HepG2 (cell line): Measurements from ENCODE around the gene TOP2A. TPM values are rescaled to one million over a fixed set of nuclear protein-coding genes. Genes with fewer than 3 reads are reported as not detected.
A peak's percentile ranks its signal among the peaks of the same experiment; 100 is the strongest.

Experiments used
- MIXL1 ChIP-seq: IDR thresholded peaks from 2 replicates; pipeline ENCODE4 v1.6.1; 2016
- NFYB ChIP-seq: sonication (generic); formaldehyde crosslinking; IDR thresholded peaks from 2 replicates; pipeline ENCODE4 v1.4.0; 2020; ENCODE audit warnings: missing genetic modification reagents
- PHF8 ChIP-seq: sonication (generic); formaldehyde crosslinking; IDR thresholded peaks from 2 replicates; pipeline ENCODE4 v1.5.0; 2020; ENCODE audit warnings: missing genetic modification reagents
- SP4 ChIP-seq: sonication (generic); formaldehyde crosslinking; IDR thresholded peaks from 2 replicates; pipeline ENCODE4 v1.8.1; 2023; ENCODE audit warnings: mild to moderate bottlenecking, missing genetic modification reagents
- XBP1 ChIP-seq: sonication (generic); formaldehyde crosslinking; IDR thresholded peaks from 2 replicates; pipeline ENCODE4 v1.5.0; 2020; ENCODE audit warnings: missing genetic modification reagents
- ZNF274 ChIP-seq: sonication (generic); formaldehyde crosslinking; IDR thresholded peaks from 2 replicates; pipeline ENCODE4 v1.5.1; 2020; ENCODE audit warnings: mild to moderate bottlenecking, missing genetic modification reagents
- ZNF510 ChIP-seq: sonication (generic); formaldehyde crosslinking; IDR thresholded peaks from 2 replicates; pipeline ENCODE4 v1.4.0; 2020; ENCODE audit warnings: low read depth, mild to moderate bottlenecking, missing genetic modification reagents
- ZNF660 ChIP-seq: sonication (generic); formaldehyde crosslinking; IDR thresholded peaks from 2 replicates; pipeline ENCODE4 v1.5.1; 2020; ENCODE audit warnings: mild to moderate bottlenecking, low read depth, missing genetic modification reagents, borderline replicate concordance
- ZNF749 ChIP-seq: sonication (generic); formaldehyde crosslinking; IDR thresholded peaks from 2 replicates; pipeline ENCODE4 v1.8.0; 2022; ENCODE audit warnings: mild to moderate bottlenecking, missing genetic modification reagents, moderate library complexity, borderline replicate concordance
- ZNF850 ChIP-seq: sonication (generic); formaldehyde crosslinking; conservative IDR thresholded peaks from 2 replicates; pipeline ENCODE4 v1.9.0; 2021; ENCODE audit warnings: mild to moderate bottlenecking, missing genetic modification reagents
- polyA plus RNA-seq, 8 experiments: library from polyadenylated mRNA; depleted of rRNA in 3 of 8; stranded (reverse) in 7 of 8; unstranded in 1 of 8; fragments of >200 nt; fragmentation: Illumina TruSeq in 4 of 8; extraction: Trizol in 4 of 8; gene quantifications; 2 replicates each; pipeline versions ENCODE4 v1.2.1 to v1.2.3, GENCODE V29; 2011 to 2016; ENCODE audit warnings: low read depth in 4 of 8, missing spikeins in 1 of 8, mixed read lengths in 1 of 8; ENCODE audit not compliant: insufficient read depth in 1 of 8
- total RNA-seq, 5 experiments: library from RNA; depleted of rRNA; stranded (reverse); fragments of >200 nt; fragmentation: Illumina TruSeq; extraction: Trizol; gene quantifications; 2 replicates each; pipeline ENCODE4 v1.2.3, GENCODE V29; 2016; ENCODE audit warnings: low read depth in 1 of 5
- TF ChIP-seq, protein P1 (sequence below): sonication (generic); formaldehyde crosslinking; IDR thresholded peaks from 2 replicates; pipeline ENCODE4 v1.5.0; 2020; ENCODE audit warnings: missing genetic modification reagents
- TF ChIP-seq, protein P2 (sequence below): IDR thresholded peaks from 2 replicates; pipeline ENCODE4 v1.6.1; 2016; ENCODE audit warnings: low read depth, borderline replicate concordance
- TF ChIP-seq, protein P3 (sequence below): sonication (generic); formaldehyde crosslinking; IDR thresholded peaks from 2 replicates; pipeline ENCODE4 v1.8.0; 2023; ENCODE audit warnings: mild to moderate bottlenecking, missing genetic modification reagents
- TF ChIP-seq, protein P4 (sequence below): sonication (generic); formaldehyde crosslinking; IDR thresholded peaks from 2 replicates; pipeline ENCODE4 v1.4.0; 2020; ENCODE audit warnings: low read depth, mild to moderate bottlenecking, missing genetic modification reagents
- TF ChIP-seq, protein P5 (sequence below): sonication (generic); formaldehyde crosslinking; conservative IDR thresholded peaks from 2 replicates; pipeline ENCODE4 v1.4.0; 2020; ENCODE audit warnings: missing genetic modification reagents
- TF ChIP-seq, protein P6 (sequence below): sonication (generic); formaldehyde crosslinking; IDR thresholded peaks from 2 replicates; pipeline ENCODE4 v1.5.1; 2020; ENCODE audit warnings: missing genetic modification reagents, mild to moderate bottlenecking, borderline replicate concordance
- TF ChIP-seq, protein P7 (sequence below): sonication (generic); formaldehyde crosslinking; IDR thresholded peaks from 2 replicates; pipeline ENCODE4 v1.4.0; 2020; ENCODE audit warnings: missing genetic modification reagents

TOP2A gene
- total and polyA plus RNA-seq, 2 of the 13 experiments (the other 11 are each of a cell fraction or from before 2014, with no cell fraction given), result 108 to 327 TPM

DNA sequence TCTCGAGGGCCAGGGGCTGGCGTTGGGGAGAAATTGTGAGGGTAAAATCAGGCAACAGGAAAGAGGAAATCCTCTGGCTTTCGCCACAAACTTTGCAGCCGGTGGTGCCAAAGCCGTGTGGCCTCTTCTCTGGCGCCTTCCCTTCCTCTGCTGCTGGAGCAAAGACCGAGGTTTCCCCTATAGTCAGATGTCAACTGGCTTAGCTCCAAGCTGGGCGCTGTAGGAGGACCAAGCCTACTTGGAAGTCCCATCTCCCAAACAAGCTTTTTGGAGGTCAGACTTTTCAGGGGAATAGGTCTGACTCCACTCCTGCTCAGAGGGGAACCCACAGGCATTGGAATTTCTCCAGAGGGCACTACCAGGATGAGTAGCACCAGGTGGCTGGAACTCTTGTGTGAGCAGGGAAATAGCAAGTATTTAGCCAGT is 30.5 kb upstream of the TOP2A start (continued):
- TF ChIP-seq ZNF660 (CRISPR knock-in tag) (no peak), PHF8 (0 out of 2 replicates have a peak, but pooled peaks have one; percentile 16), XBP1 (CRISPR knock-in tag) (no peak), SP4 (CRISPR knock-in tag) (peak; percentile 11; the same call in 1 of the 2 replicates), NFYB (CRISPR knock-in tag) (no peak), ZNF510 (CRISPR knock-in tag) (peak; percentile 18; the same call in 1 of the 2 replicates), MIXL1 (CRISPR knock-in tag) (no peak), ZNF749 (CRISPR knock-in tag) (no peak), ZNF850 (no peak), ZNF274 (CRISPR knock-in tag) (peak; percentile 49)
- TF ChIP-seq, protein P1, sequence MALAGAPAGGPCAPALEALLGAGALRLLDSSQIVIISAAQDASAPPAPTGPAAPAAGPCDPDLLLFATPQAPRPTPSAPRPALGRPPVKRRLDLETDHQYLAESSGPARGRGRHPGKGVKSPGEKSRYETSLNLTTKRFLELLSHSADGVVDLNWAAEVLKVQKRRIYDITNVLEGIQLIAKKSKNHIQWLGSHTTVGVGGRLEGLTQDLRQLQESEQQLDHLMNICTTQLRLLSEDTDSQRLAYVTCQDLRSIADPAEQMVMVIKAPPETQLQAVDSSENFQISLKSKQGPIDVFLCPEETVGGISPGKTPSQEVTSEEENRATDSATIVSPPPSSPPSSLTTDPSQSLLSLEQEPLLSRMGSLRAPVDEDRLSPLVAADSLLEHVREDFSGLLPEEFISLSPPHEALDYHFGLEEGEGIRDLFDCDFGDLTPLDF (CRISPR knock-in tag), result no peak
- TF ChIP-seq, protein P2, sequence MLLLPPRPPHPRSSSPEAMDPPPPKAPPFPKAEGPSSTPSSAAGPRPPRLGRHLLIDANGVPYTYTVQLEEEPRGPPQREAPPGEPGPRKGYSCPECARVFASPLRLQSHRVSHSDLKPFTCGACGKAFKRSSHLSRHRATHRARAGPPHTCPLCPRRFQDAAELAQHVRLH (CRISPR knock-in tag), result 0 out of 2 replicates have a peak, but pooled peaks have one; percentile 4
- TF ChIP-seq, protein P3, sequence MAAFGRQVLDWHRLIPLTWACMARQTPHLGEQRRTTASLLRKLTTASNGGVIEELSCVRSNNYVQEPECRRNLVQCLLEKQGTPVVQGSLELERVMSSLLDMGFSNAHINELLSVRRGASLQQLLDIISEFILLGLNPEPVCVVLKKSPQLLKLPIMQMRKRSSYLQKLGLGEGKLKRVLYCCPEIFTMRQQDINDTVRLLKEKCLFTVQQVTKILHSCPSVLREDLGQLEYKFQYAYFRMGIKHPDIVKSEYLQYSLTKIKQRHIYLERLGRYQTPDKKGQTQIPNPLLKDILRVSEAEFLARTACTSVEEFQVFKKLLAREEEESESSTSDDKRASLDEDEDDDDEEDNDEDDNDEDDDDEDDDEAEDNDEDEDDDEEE, result peak; percentile 91
- TF ChIP-seq, protein P4, sequence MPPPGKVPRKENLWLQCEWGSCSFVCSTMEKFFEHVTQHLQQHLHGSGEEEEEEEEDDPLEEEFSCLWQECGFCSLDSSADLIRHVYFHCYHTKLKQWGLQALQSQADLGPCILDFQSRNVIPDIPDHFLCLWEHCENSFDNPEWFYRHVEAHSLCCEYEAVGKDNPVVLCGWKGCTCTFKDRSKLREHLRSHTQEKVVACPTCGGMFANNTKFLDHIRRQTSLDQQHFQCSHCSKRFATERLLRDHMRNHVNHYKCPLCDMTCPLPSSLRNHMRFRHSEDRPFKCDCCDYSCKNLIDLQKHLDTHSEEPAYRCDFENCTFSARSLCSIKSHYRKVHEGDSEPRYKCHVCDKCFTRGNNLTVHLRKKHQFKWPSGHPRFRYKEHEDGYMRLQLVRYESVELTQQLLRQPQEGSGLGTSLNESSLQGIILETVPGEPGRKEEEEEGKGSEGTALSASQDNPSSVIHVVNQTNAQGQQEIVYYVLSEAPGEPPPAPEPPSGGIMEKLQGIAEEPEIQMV (CRISPR knock-in tag), result peak; percentile 37; the same call in 1 of the 2 replicates
- TF ChIP-seq, protein P5, sequence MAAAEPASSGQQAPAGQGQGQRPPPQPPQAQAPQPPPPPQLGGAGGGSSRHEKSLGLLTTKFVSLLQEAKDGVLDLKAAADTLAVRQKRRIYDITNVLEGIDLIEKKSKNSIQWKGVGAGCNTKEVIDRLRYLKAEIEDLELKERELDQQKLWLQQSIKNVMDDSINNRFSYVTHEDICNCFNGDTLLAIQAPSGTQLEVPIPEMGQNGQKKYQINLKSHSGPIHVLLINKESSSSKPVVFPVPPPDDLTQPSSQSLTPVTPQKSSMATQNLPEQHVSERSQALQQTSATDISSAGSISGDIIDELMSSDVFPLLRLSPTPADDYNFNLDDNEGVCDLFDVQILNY, result no peak
- TF ChIP-seq, protein P6, sequence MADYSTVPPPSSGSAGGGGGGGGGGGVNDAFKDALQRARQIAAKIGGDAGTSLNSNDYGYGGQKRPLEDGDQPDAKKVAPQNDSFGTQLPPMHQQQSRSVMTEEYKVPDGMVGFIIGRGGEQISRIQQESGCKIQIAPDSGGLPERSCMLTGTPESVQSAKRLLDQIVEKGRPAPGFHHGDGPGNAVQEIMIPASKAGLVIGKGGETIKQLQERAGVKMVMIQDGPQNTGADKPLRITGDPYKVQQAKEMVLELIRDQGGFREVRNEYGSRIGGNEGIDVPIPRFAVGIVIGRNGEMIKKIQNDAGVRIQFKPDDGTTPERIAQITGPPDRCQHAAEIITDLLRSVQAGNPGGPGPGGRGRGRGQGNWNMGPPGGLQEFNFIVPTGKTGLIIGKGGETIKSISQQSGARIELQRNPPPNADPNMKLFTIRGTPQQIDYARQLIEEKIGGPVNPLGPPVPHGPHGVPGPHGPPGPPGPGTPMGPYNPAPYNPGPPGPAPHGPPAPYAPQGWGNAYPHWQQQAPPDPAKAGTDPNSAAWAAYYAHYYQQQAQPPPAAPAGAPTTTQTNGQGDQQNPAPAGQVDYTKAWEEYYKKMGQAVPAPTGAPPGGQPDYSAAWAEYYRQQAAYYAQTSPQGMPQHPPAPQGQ (CRISPR knock-in tag), result 0 out of 2 replicates have a peak, but pooled peaks have one; percentile 63
- TF ChIP-seq, protein P7, sequence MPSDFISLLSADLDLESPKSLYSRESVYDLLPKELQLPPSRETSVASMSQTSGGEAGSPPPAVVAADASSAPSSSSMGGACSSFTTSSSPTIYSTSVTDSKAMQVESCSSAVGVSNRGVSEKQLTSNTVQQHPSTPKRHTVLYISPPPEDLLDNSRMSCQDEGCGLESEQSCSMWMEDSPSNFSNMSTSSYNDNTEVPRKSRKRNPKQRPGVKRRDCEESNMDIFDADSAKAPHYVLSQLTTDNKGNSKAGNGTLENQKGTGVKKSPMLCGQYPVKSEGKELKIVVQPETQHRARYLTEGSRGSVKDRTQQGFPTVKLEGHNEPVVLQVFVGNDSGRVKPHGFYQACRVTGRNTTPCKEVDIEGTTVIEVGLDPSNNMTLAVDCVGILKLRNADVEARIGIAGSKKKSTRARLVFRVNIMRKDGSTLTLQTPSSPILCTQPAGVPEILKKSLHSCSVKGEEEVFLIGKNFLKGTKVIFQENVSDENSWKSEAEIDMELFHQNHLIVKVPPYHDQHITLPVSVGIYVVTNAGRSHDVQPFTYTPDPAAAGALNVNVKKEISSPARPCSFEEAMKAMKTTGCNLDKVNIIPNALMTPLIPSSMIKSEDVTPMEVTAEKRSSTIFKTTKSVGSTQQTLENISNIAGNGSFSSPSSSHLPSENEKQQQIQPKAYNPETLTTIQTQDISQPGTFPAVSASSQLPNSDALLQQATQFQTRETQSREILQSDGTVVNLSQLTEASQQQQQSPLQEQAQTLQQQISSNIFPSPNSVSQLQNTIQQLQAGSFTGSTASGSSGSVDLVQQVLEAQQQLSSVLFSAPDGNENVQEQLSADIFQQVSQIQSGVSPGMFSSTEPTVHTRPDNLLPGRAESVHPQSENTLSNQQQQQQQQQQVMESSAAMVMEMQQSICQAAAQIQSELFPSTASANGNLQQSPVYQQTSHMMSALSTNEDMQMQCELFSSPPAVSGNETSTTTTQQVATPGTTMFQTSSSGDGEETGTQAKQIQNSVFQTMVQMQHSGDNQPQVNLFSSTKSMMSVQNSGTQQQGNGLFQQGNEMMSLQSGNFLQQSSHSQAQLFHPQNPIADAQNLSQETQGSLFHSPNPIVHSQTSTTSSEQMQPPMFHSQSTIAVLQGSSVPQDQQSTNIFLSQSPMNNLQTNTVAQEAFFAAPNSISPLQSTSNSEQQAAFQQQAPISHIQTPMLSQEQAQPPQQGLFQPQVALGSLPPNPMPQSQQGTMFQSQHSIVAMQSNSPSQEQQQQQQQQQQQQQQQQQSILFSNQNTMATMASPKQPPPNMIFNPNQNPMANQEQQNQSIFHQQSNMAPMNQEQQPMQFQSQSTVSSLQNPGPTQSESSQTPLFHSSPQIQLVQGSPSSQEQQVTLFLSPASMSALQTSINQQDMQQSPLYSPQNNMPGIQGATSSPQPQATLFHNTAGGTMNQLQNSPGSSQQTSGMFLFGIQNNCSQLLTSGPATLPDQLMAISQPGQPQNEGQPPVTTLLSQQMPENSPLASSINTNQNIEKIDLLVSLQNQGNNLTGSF (CRISPR knock-in tag), result no peak
